Activated naive CD4-positive, alpha-beta T cell treated with anti-CD3 and anti-CD28 coated beads, Interleukin-2, amount 50 U/mL, for 16 hours (primary cell): ENCODE measurements around the gene GMEB2.
"Not testable (repeated sequence)": the region's sequence is repeated elsewhere in the genome, so short reads cannot be mapped to it uniquely, and the experiment has no call there.

Experiments
- DNase-seq: peaks from one replicate; pipeline ENCODE4 v3.0.0-alpha.2; 2020

GMEB2 gene

DNA sequence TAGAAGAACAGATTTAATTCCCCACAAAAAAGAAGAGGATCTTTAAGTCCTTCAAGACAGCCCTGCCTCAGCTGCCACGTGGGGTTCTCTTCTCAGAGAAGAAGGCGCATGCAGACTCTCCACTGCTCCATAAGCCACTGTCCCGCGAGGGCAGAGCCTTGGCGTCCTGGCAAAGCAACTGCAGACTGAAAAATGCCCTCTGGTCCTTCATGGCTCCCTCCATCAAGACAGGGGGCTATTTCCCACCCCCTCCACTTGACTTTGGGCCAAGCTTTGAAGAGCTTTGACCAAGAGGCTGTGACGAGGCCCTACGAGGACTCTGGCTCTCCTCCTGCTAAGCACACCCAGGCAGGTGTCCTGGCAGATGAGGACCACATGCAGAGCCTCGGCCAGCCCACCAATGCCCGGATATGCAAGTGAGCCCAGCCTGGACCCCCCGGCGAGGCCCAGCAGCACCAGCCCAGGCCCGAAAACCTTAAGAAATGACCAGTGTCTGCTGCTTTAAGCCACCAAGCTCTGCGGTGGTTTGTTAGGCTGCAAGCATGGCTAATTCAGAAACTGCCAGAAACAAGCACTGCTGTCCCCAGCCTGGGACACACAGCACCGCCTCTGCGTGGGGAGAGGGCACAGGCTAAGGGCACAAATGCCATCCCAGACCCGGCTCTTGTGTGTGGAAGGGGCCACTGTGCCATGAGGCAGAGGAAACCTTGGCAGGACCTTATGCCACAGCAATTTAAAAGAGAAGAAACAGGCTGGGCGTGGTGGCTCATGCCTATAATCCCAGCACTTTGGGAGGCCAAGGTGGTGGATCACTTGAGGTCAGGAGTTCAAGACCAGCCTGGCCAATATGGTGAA lies 16.1 kb downstream of the GMEB2 start:
- DNase-seq, result no peak

DNA sequence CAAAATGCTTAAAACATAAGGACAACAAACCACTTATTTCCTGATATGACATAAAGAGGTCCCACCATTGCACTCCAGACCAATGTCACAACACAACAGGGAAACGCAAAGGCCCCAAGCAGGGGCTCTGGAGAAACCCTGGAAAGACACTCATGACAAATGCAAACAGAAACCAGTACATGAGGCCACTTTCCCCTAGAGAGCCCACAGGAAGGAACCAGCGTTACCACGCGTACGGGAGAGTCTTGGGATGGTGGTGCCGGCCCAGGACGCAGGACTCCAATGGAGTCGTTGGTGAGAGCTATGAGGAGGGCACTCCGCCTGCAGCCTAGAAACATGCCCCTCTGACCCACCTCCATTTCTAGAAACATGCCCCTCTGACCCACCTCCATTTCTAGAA lies 20.2 kb downstream of the GMEB2 start:
- no peak for DNase-seq

DNA sequence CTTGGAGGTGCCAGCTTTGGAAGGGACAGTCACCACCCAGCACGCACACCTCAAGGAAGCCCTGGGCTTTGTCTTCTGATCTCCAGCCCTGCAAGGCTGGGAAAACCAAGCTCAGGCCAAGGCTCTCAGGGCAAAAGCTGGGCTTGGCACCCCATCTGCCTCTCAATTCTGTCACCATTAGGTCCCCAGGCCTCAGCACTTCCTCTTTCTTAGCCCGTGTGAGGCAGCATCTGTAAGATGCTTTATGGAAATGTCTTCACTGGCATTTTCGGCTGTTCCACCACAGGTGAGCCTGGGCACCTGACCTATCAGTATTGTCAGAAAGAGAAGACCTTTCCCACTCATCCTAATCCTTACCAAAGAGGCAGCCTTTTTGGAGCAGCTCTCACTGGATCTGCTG lies 24.6 kb downstream of the GMEB2 start:
- DNase-seq, result no peak

DNA sequence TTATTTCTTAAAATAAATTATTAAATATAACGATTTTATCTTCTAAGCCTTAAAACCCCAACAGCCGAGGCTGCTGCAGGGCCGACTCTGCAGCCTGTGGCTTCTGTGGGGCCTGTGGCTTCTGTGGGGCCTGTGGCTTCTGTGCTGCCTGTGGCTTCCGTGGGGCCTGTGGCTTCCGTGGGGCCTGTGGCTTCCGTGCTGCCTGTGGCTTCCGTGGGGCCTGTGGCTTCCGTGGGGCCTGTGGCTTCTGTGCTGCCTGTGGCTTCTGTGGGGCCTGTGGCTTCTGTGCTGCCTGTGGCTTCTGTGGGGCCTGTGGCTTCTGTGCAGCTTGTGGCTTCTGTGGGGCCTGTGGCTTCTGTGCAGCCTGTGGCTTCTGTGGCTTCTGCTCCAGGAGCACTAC lies 25.2 kb downstream of the GMEB2 start:
- not testable (repeated sequence) for DNase-seq

DNA sequence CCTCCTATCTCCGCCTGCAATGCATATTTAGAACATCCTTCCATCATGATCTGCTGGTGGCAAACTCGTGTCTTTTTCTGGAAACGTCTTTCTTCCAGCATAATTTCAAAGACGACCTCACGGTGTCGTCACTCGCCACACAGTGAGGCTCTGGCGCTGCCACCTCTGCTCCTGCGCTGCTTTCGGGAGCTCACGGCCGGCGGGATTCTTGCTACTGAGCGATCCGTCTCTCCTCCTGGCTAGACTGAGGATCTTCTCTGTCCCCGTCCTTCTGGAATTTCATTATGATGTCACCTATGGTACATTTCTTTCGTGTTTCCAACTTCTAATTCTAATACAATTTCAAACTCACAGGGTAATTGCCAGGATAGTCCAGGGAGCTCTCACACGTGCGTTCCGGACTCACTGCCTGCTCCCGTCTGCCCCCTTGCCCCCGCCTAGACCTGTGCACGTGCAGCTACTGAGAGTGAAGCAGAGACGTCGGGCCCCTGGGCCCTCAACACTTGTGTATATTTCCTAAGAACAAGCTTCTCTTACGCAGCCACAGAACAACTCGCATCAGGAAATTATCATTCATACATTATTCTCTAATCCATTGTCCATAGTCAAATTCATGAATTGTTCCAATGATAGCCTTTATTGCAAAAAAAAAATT lies 27.4 kb downstream of the GMEB2 start:
- no peak for DNase-seq

DNA sequence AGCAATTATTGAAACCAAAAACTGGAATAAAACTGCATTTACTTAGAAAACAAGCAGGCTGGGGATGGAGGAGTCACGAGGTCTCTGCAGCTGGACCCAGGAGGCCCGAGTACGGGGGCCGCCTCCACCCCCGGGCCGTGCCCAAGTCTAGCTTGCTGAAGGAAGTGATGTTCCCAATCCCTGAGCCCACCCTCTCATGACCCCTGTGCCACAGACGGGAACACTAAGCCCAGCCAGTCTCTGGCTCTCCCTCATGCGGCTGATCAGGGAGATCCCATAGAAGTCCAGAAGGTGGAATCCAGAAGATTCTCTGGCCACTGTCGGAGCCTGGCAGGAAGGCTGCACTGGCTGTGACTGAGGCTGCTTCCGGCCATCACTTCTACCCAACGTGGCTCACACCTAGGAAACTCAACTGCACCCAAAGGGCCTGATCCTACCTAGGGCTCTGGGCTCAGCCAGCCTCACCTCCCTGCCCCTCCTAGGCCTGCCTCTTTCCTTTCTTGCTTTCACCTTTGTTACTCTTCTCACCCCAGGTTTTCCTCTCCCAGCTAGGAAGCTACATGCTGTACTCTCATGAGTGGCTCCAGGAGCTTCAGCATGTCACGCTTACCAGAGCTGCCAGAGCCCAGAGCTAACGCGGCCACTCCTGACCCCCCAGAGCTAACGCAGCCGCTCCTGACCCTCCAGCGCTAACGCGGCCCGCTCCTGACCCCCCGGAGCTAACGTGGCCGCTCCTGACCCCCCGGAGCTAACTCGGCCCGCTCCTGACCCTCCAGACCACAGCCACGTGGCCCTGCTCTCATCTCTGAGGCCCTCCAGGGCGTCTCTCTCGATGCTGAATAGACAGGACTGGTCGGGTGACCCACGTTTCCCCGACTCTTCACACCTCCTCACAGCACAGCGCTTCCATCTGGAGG lies 28.2 kb downstream of the GMEB2 start:
- DNase-seq, result no peak

DNA sequence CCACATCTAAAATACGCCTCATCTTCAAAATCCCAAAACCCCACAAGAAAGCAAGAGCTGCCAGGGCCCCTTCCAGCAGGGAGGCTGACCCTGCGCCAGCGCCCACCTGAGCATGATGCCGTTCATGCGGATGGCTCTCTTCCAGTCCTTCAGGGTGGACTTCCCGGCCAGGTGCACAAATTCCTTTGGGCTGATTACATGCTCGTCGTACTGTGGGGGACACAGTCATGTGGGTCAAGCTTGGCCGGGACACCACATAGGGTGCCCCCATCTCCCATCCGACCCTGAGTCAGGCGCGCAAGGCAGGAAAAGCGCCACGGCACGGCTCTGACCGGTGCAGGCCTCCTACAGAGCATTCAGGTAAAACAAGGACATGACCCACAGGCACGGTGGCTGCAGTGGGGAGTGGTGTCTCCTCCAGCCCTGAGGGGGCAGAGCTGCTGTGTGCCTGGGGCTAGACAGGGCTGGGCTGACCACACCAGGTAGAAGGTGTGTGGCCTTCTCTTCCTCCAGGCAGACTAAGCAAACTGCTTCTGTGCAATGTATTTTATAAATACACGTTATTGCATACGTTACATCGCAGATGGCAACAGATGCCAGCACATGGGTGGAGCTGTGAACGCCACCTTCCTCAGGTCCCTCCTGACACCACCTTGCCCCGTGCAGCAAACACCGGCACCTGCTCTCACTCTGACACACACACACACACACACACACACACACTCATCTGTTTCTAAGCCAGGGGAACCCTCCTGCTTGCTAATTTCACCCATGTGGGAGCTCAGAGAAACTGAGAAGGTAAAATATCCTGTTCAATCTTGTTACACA lies 29.0 kb downstream of the GMEB2 start:
- no peak for DNase-seq

DNA sequence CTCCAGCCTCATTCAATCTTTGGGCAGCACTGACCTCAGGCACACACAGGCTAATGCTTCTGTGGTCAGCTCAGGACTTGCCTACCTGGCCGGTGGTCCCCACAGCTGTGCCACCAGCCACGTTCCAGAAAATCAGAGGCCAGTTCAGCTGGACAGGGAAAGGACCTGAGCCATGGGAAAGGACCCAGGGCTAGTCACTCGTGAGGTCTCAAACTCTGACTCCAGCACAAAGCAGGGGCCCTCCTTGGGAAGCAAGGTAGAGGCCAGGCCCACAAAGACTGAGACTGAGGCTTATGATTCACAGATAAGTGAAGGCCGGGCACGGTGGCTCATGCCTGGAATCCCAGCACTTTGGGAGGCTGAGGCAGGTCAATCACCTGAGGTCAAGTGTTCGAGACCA lies 30.5 kb downstream of the GMEB2 start:
- no peak for DNase-seq

DNA sequence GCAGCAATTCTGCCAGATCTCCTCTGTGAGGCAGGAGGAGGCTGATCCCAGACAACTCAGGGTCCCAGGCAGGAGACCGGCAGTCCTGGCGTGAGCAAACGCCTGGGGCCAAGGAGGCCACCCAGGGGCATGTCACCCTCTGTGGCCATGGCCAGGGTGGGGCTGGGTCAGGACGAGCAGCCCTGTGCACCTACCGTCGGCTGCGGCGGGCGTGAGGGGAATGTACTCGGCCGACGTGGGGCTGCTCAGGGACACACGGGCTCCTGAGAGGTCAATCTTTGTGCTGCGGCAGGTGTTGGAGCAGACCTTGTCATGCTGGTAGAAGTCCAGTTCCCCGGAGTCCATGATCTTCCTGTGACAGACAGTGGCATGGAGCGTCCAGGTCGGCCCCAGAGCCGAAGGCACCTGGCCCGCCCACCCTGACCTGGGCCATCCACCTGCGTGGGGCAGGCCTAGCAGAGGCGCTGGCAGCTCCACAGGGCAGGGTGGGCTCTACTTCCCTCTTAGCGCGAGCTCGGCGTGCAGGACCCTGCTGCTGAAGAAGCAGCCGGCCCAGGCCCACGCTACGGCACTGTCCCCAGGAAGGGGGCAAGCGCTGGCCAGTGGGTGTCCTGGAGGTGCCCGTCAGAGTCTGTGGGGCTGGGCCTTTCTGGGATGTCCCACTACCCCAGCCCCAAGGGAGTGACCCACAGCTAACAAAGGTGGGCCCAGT lies 31.3 kb downstream of the GMEB2 start:
- no peak for DNase-seq

DNA sequence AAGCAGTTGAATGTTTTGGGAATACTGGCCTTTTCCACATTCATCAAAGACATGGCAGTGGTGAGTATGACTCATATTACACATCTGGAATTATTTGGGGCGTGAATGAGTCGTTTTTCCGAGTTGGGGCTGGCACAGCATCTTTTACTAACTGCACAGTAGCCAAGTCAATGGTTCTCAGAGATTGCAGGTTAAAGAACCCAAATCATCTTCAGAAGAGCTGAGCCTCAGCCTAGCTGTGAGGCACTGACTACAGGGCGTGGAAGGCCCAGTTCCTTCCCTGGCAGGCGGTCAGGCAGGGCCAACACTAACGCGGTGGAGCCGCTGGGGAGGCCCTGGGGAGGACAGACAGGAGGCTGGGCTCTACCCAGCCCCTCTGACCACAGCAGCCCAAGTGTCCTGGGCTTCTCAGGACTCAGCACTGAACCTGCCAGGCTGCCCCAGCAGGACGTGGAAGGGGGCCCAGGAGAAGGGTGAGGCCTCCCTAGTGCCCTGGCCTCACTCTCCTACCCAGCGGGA lies 32.8 kb downstream of the GMEB2 start:
- DNase-seq, result no peak

DNA sequence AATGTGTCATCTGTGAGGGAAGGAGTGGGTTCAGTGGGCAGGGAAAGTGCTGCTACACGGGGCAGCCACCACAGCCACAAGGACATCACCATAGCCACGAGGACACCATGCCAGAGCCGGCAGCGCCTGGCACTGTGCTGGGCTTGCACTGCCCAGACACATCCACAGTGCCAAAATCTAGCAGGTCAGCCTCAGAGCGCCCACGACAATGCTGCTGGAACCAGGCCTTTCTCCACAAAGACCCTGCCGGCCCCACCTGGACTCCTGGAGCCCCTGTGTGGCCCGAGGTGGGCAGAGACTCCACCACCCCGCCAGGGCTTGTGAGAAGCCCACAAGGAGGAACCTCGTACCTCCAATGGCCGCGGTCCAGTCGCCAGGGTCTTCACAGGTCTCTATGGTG lies 34.2 kb downstream of the GMEB2 start:
- DNase-seq, result no peak

DNA sequence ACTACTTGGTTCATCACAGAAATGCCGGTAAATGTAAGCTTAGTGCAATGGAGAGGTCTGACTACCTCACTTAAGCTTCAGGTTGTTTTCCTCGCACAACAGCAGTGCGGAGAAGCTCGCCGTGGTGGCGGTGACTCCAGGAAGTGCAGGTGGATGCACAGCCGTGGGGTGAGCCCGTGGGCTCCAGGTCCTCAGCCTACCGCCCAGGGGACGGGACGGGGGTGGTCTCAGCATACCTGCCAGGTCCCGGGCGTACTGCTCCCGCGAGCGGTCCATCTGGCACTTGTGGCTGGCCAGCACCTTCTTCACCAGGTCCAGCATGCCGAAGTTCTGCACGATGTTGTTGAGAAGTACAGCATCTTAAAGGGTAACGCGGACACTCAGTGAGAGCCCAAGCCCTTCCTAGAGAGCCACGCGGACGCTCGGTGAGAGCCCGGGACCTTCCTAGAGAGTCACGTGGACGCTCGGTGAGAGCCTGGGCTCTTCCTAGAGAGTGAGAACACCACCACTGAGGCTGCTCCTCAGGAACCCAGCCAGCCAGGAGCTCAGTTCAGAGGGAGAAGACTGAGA lies 35.0 kb downstream of the GMEB2 start:
- no peak for DNase-seq

DNA sequence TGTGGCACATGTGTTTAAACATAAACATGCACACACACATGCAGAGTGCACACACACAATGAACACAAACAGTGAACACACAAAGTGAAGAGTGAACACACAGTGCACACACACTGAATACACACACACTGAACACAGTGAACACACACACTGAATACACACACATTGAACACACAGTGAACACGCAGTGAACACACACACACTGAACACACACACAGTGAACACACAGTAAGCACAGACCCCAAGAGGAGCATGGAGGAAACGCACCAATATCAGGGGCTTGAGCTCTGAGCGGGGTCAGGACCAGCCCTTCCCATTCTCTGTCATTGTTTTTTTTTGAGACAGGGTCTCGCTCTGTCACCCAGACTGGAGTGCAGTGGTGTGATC lies 35.8 kb downstream of the GMEB2 start:
- no peak for DNase-seq

DNA sequence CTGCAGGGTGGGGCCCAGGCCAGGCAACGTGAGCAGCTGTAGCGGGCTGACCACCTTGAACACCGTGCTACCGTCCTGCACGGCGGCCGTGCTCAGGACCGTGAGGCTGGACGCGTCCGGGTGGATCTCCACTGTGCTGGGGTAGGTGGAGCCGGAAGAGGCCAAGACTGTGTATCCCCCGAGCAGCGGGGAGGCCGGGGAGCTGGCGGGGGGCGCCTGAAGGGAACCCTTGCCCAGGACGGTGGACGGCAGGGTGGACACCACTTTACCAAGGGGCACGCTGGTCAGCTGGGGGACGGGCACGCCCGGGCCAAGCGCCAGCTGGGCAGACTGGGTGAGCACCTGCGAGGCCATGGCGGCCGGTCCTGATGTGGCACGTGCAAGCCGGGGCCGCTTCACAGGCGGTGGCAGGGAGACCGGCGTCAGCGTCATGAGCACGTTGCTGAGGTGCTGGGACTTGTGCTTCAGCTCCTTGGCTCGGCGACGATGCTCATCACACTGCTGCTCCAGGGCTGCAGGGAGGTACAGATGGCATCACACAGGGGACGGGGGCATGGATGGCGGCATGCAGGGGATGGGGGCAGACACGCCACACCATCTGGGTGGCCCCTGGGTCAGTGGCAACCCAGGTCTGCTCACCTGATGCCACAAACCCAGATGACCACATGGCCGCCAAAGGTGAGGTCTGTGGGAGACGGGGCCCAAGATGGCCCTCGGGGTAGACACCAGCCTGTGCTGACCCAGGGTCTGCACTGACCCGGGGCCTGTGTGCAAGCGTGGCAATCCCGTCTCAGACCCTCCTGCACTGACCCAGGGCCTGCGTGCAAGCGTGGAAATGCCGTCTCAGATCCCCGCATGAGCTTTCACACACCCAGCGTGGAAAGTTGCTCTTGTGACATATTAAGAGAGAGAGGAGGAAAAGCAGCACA lies 36.4 kb downstream of the GMEB2 start:
- no peak for DNase-seq

DNA sequence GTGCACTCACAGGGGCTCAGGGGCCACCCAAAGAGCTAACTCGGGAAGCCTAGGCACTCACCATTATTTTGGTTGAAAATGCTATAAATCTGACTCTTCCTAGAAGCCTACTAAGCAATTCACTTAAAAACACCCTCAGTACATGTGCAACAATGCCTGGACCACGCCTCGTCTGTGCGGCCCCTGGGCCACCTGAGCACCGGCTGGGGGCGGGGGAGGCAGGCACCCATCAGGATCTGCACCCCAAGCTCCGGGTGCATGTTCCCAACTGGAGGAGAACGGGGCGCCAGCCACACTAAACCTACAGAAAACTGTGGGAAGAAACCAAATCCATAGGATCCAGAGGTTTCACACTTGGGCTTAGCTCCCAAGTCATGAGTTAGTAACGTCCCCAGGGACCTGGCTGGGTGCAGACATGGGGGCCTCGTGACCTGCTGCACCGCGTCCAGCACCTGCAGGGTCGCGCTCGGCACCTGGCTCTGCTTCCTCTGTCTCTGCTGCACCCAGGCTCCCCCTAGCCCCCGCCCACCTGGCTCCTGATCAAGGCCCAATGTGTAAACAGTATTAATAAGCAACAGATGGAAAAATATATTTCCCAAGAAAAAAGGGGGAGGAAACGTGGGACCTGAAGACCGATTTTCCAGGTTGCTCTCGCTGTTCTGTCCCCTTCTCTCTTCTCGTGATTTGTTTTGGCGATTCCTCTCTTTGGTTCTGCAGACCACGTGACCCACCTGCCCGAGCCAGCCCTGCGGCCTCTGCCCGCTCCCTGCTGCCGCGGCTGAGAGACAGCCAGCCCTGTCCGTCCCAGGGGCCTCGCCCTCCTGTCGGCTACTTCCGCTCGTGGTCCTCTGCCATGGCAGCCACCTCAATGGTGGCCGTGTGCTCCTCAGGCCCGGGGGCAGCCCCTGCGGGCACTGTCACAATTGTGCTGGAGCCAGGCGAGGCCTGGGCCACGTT lies 37.4 kb downstream of the GMEB2 start:
- DNase-seq, result no peak

DNA sequence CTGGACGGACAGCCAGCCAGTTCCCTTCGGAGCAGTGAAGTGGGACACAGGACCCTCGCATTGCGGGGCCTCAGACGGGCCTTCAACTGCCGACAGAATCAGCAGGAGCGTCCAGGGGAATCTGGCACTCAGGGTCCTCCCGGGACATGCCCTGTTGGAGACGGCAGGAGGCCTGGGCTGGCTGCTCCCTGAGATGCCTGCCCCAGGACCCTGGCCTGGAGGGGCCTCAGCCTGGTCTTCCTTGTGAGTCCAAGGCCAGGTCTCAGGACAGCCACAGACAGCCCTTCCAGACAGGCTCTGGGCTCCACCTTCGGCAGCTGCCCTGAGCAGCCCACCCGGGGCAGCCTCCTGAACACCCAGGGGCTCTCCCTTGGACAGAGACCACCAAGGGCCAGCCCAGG lies 38.3 kb downstream of the GMEB2 start:
- no peak for DNase-seq

DNA sequence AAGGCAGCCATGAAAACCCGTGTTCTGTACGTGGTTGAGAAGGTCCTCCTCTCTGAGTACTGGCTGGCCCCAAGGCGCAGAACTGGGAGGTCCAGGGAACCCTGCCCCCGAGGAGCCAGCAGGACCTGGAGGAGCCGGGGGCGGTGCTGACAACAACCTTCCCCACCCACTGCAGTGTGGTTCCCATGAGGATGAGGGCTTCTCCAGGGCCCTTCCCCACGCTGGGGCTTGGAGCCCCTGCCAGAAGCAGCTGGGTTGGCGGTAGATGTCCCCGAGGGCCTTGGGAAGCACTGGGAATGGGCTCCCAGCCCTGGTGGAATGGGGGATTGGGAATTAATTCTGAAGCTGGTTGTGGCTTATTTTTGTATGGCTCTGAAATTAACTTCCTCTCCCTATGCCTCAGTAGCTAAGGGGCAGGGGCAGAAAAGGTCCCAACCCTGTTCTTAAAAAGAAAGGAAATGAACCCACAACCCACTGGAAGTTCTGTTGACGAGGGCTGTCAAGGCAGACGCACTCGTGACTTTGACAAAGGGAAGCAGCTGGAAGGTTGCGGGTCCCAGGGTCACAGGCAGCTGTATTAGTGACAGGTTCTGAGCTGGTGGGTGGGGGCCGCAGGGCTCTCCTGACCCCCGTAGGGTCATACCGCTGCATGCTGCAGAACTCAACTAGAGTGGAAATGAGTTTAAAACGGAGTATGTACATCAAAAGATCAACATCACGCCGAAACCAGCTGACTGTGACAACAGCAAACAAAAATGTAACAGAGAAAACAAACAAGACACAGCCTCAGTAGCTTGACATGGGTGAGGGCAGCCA lies 38.9 kb downstream of the GMEB2 start:
- no peak for DNase-seq

DNA sequence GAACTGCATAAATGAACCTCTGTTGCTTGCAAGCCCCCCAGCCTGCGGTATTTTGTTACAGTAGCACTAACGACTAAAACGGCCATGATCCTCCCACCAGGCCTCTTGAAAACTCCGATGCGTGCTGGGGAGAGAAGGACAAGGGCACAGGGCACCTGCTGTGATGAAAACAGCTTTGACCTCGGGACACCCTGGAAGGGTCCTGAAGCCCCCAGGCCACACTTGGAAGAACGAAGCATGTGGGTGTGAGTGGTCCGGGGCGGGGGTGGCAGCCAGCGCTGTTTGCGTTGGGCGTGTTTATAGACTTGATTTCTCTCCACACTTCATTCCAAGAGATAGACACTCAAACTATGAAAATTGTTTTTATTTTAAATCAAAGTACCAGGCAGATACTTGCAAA lies 39.6 kb downstream of the GMEB2 start:
- no peak for DNase-seq
